Measurements from ENCODE around the gene PTPRM. TPM values are rescaled to one million over a fixed set of nuclear protein-coding genes. Genes with fewer than 3 reads are reported as not detected.

PTPRM gene
- total and polyA plus RNA-seq, 2 of the 8 experiments (the other 6 are each of a cell fraction or from before 2014, with no cell fraction given) = 4.1 to 7.0 TPM

DNA sequence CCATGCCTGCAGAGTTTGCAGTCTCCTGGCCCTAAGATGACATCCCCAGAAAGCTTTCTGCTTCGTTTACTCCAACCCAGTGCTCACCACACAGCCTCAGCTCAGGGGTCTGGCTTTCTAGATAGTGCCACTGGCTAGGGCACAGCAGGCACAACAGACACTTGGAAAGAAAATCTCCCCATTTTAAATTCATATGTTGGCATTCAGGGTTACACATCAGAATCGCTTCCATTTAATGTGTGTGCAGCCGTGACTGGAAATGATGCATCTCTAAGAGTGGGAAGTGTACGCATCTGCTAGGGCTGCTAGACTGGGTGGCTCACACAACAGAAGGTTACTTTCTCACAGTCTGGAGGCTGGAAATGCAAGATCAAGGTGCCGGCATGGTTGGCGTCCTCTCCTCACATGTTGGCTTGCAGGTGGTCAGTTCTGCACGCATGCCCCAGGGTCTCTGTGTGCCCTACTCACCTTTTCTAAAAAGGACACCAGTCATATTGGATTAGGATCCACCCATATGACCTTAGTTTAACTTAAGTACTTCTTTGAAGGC lies 712.7 kb downstream of the PTPRM start:
- H3K9me3 ChIP-seq (ENCODE audit: insufficient read depth in 2 of 2, low read depth in 1 of 2, low read length in 1 of 2) = no peaks in the 10 kb centered on the region
- no peaks in the 10 kb centered on the region; the same call in 1 of the 2 replicates for H3K23me2 ChIP-seq (ENCODE audit: low read depth, low read length)
- no peak overlapping the region for H4K91ac ChIP-seq (replicated peaks; ENCODE audit: insufficient read length, low read length)
- H3K27ac ChIP-seq (ENCODE audit: low read depth, low read length) = no peak overlapping the region
- H3K56ac ChIP-seq (replicated peaks; ENCODE audit: insufficient read length, low read depth, low read length) = no peak overlapping the region
- H3K23ac ChIP-seq (ENCODE audit: insufficient read length) = no peak overlapping the region
- H2AK5ac ChIP-seq (ENCODE audit: low read depth, low read length) = no peak overlapping the region
- CTCF ChIA-PET (ENCODE audit: partially characterized antibody) = interaction anchor here (1.5 kb wide), 1 partner anchor 29 kb away, joined by 3 read pairs; no protein-coding TSS in a partner anchor
- no peak overlapping the region for H2BK12ac ChIP-seq (ENCODE audit: low read depth, low read length)
- no peaks in the 10 kb centered on the region for H3K79me1 ChIP-seq (ENCODE audit: low read depth, low read length)
- no peaks in the 10 kb centered on the region for H3K79me2 ChIP-seq (ENCODE audit: control insufficient read depth in 1 of 2, insufficient read depth in 2 of 2, low read length in 2 of 2)
- no peak overlapping the region for H2BK15ac ChIP-seq (ENCODE audit: low read length)
- no peak for DNase-seq (ENCODE audit: low read depth in 1 of 2, low spot score in 2 of 2)
- H2BK5ac ChIP-seq (ENCODE audit: low read depth, low read length) = no peak overlapping the region
- no peak overlapping the region for H3K4me3 ChIP-seq (ENCODE audit: extremely low read depth in 1 of 4, insufficient read depth in 2 of 4, low read depth in 3 of 4, low read length in 4 of 4)
- no peak overlapping the region for H3K4ac ChIP-seq (replicated peaks; ENCODE audit: insufficient read length, low read depth, low read length)
- H2BK120ac ChIP-seq (replicated peaks; ENCODE audit: low read depth, low read length) = no peak overlapping the region
- H3K14ac ChIP-seq (ENCODE audit: insufficient read length) = no peak overlapping the region
- no peak overlapping the region for H2BK20ac ChIP-seq (ENCODE audit: low read length)
- no peak for FAIRE-seq
- H4K5ac ChIP-seq (ENCODE audit: insufficient read length, low read depth, low read length) = no peak overlapping the region
- POLR2A ChIA-PET (ENCODE audit: partially characterized antibody) = no interaction called here
- H4K20me1 ChIP-seq (replicated peaks in 1 of 2; ENCODE audit: control insufficient read depth in 1 of 2, insufficient read depth in 2 of 2, low read length in 2 of 2) = no peaks in the 10 kb centered on the region
- H4K8ac ChIP-seq (ENCODE audit: extremely low read depth, insufficient read depth, low read length) = no peak overlapping the region
- no peak overlapping the region for H3K9ac ChIP-seq (replicated peaks in 1 of 4; ENCODE audit: extremely low read depth in 1 of 4, low read depth in 3 of 4, low read length in 3 of 4)
- H2AFZ ChIP-seq (ENCODE audit: low read length) = no peak overlapping the region
- no peaks in the 10 kb centered on the region for H3K27me3 ChIP-seq (replicated peaks in 1 of 4; ENCODE audit: control insufficient read depth in 3 of 4, extremely low read depth in 1 of 4, insufficient read depth in 3 of 4, low read length in 3 of 4)
- 95% methylated on average over 7 of the region's 7 CpGs; no CpG with 5 or more reads in 1 of the 2 experiments for whole genome bisulfite sequencing, 2 experiments (ENCODE audit: extremely low coverage in 1 of 2, insufficient coverage in 1 of 2, insufficient read length in 1 of 2, insufficient replicate concordance in 2 of 2, low coverage in 1 of 2, low lambda C conversion rate in 2 of 2, missing lambda C conversion rate in 1 of 2)
- H3K4me1 ChIP-seq (replicated peaks in 1 of 4; ENCODE audit: control insufficient read depth in 3 of 4, insufficient read depth in 4 of 4, low read length in 3 of 4) = no peaks in the 10 kb centered on the region; a peak in 1 of 7 replicates
- no peak overlapping the region for H3K18ac ChIP-seq (ENCODE audit: extremely low read depth, low read length)
- no peak overlapping the region for H3K4me2 ChIP-seq (ENCODE audit: insufficient read depth in 1 of 2, low read depth in 2 of 2, low read length in 2 of 2)
- H3K36me3 ChIP-seq (ENCODE audit: control insufficient read depth in 2 of 4, insufficient read depth in 4 of 4, low read length in 3 of 4) = no peaks in the 10 kb centered on the region
- TF ChIP-seq TBP (IDR thresholded peaks at IDR 0.05; ENCODE audit: low read depth, low read length) = no peak
- TF ChIP-seq SAP30 (IDR thresholded peaks at IDR 0.05; ENCODE audit: insufficient read depth, insufficient replicate concordance, low read length) = no peak
- TF ChIP-seq SP1 (IDR thresholded peaks at IDR 0.05; ENCODE audit: low read depth, low read length) = no peak
- TF ChIP-seq FOSL1 (IDR thresholded peaks at IDR 0.05; ENCODE audit: insufficient read depth, low read depth, low read length) = no peak
- TF ChIP-seq RNF2 (IDR thresholded peaks at IDR 0.05; ENCODE audit: borderline replicate concordance, low read depth, low read length, missing control alignments, poor library complexity, severe bottlenecking) = no peak
- TF ChIP-seq EGR1 (IDR thresholded peaks at IDR 0.05; ENCODE audit: borderline replicate concordance, low read depth, low read length) = no peak
- TF ChIP-seq, protein P1, sequence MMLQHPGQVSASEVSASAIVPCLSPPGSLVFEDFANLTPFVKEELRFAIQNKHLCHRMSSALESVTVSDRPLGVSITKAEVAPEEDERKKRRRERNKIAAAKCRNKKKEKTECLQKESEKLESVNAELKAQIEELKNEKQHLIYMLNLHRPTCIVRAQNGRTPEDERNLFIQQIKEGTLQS (IDR thresholded peaks at IDR 0.05; ENCODE audit: insufficient read depth, low read depth, low read length) = no peak
- no peak for TF ChIP-seq KDM4A (IDR thresholded peaks at IDR 0.05; ENCODE audit: low read depth, low read length, severe bottlenecking)
- TF ChIP-seq JUND (IDR thresholded peaks at IDR 0.05; ENCODE audit: low read length) = no peak
- no peak for TF ChIP-seq SRF (IDR thresholded peaks at IDR 0.05; ENCODE audit: low read depth, low read length)
- TF ChIP-seq POLR2AphosphoS5 (IDR thresholded peaks at IDR 0.05; ENCODE audit: low read depth, low read length) = no peak
